ENCODE results near the gene GALNT18.
"Not testable (repeated sequence)": the region's sequence is repeated elsewhere in the genome, so short reads cannot be mapped to it uniquely, and the experiment has no call there.

Gene GALNT18

DNA sequence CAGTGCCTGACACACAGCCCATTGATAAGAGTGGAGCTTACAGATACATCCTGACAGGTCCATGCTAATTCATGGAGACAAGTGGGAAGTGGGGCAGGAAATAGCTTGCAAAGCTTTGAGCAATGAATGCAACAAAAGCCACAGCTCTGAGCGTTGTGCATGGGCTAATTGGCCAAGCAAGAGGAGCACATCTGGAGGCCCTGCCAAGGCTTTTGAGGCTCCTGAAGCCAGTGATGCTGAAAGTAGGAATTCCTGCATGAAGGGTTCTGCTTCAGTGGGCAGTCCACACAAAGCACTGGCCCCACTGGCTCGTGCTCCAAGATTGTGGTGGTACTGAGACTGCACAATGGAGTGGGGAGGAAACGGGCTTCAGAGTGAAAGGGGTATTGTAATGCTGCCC, 164.9 kb downstream of the GALNT18 start:
- no peak overlapping the region for H3K27ac ChIP-seq (ENCODE audit: low read depth, low read length)
- H3K9ac ChIP-seq (ENCODE audit: low read depth, low read length): no peak overlapping the region
- H3K36me3 ChIP-seq (ENCODE audit: control insufficient read depth, insufficient read depth, low read length): no peaks in the 10 kb centered on the region
- H3K27me3 ChIP-seq (ENCODE audit: control insufficient read depth, insufficient read depth, low read length): no peaks in the 10 kb centered on the region
- H3K9me3 ChIP-seq (ENCODE audit: control insufficient read depth, insufficient read depth, low read length): no peaks in the 10 kb centered on the region
- no peaks in the 10 kb centered on the region for H3K4me1 ChIP-seq (ENCODE audit: control insufficient read depth, insufficient read depth, low read length)
- H3K4me3 ChIP-seq (ENCODE audit: low read depth, low read length): no peak overlapping the region

DNA sequence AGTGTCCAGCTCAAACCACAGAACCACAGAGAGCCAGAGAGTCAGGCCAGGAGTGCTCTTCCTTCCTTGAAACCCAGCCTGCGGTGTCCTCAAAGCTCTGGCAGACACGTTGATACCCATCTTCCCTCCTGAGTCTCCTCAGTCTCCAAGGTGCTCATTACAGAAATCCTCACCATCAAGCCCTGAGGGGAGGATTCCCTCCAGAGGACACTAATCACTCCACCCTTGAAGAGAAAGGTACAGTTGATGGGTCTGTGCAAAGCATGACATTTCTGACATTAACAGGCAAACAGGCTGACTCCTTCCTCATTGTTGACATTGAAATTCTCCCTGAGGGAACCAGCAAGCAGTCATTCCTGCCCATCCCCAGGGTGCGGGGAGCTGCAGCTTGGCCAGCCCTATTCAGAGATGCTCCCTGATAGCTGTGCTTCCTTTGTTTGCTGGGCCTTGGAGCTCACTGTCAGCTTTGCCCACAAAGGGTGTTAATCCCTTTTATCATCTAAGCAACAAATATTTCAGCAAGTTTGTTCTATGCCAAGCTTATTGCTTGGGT, 167.1 kb downstream of the GALNT18 start:
- H3K9ac ChIP-seq (ENCODE audit: low read depth, low read length): no peak overlapping the region
- no peaks in the 10 kb centered on the region for H3K9me3 ChIP-seq (ENCODE audit: control insufficient read depth, insufficient read depth, low read length)
- no peaks in the 10 kb centered on the region for H3K4me1 ChIP-seq (ENCODE audit: control insufficient read depth, insufficient read depth, low read length)
- H3K36me3 ChIP-seq (ENCODE audit: control insufficient read depth, insufficient read depth, low read length): no peaks in the 10 kb centered on the region
- no peak overlapping the region for H3K27ac ChIP-seq (ENCODE audit: low read depth, low read length)
- H3K27me3 ChIP-seq (ENCODE audit: control insufficient read depth, insufficient read depth, low read length): no peaks in the 10 kb centered on the region
- no peak overlapping the region for H3K4me3 ChIP-seq (ENCODE audit: low read depth, low read length)

DNA sequence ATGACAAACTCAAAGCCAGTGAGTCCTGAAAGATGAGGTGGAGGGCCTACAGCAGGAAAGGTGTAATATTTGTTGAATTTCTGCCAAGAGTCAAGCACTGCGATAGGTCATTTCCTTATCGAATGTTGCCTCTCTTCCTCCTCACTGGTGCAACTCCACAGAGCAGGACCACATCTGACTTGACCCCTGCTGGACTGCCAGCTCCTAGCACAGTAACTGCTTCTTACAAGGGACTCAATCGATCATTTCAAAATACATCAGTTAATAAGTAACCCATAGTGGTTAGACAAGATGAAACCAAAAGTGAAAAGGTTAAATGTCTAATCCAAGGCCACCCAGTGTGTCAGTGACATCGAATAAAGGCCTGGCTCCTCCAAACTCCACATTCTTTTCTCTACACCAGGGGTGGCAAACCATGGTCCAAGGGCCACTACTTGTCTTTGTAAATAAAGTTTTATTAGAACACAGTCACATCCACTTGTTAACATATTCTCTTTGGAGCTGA, 170.3 kb downstream of the GALNT18 start:
- no peak overlapping the region for H3K27ac ChIP-seq (ENCODE audit: low read depth, low read length)
- H3K9ac ChIP-seq (ENCODE audit: low read depth, low read length): no peak overlapping the region
- no peaks in the 10 kb centered on the region for H3K27me3 ChIP-seq (ENCODE audit: control insufficient read depth, insufficient read depth, low read length)
- H3K36me3 ChIP-seq (ENCODE audit: control insufficient read depth, insufficient read depth, low read length): no peaks in the 10 kb centered on the region
- no peaks in the 10 kb centered on the region for H3K9me3 ChIP-seq (ENCODE audit: control insufficient read depth, insufficient read depth, low read length)
- no peaks in the 10 kb centered on the region for H3K4me1 ChIP-seq (ENCODE audit: control insufficient read depth, insufficient read depth, low read length)
- no peak overlapping the region for H3K4me3 ChIP-seq (ENCODE audit: low read depth, low read length)

DNA sequence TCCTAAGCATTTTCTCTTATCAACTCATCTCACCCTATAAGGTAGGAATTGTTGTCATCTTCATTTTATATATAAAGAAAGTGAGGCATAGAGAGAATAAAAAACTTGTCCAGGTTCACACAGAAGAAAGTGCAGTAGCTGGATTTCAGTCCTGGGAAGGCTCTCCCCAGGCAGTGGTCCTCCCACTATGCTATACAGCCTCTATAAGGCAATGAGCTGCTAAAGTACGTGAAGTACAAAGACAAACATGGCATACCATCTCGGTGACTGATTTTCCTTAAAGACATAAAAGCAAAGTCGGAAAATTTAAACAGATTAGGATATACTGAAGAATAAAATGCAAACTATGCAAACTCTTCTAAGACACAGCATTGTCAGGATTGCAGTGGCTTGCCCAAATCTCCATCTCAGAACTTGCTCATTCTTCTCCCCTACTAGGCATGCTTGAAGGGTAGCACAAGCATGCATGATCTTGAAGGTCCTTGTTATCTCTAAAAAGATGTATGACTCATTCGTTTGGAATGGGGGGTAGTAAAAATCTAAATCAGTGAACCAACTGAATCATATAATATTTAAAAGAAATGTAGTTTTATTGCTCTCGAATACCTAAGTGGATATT, 171.0 kb downstream of the GALNT18 start:
- no peak overlapping the region for H3K27ac ChIP-seq (ENCODE audit: low read depth, low read length)
- H3K4me1 ChIP-seq (ENCODE audit: control insufficient read depth, insufficient read depth, low read length): no peaks in the 10 kb centered on the region
- no peak overlapping the region for H3K4me3 ChIP-seq (ENCODE audit: low read depth, low read length)
- H3K36me3 ChIP-seq (ENCODE audit: control insufficient read depth, insufficient read depth, low read length): no peaks in the 10 kb centered on the region
- H3K9me3 ChIP-seq (ENCODE audit: control insufficient read depth, insufficient read depth, low read length): no peaks in the 10 kb centered on the region
- H3K27me3 ChIP-seq (ENCODE audit: control insufficient read depth, insufficient read depth, low read length): no peaks in the 10 kb centered on the region
- H3K9ac ChIP-seq (ENCODE audit: low read depth, low read length): no peak overlapping the region

DNA sequence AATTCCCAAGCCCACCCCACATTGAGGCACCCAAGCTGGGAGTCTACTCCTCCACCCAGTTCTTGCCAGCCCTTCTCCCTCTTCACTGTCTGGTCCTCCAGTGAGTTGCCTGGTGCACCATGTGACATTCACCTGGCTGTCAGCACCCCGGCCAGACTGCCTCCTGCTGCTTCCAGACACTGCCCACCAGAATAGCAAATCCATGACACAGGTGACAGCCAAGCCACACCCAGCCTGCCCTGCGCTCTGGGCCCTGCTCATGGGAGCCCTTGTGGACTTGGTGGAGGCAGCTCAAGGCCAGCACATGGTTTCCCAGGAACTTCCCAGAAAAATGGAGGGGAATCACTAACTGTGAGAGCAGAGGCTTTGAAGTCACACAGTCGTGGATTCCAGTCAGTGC, 172.5 kb downstream of the GALNT18 start:
- Histone ChIP-seq H3K27me3 (ENCODE audit: control insufficient read depth, insufficient read depth, low read length) (no peaks in the 10 kb centered on the region), H3K36me3 (ENCODE audit: control insufficient read depth, insufficient read depth, low read length) (no peaks in the 10 kb centered on the region), H3K9me3 (ENCODE audit: control insufficient read depth, insufficient read depth, low read length) (no peaks in the 10 kb centered on the region), H3K9ac (ENCODE audit: low read depth, low read length) (no peak overlapping the region), H3K4me1 (ENCODE audit: control insufficient read depth, insufficient read depth, low read length) (no peaks in the 10 kb centered on the region), H3K4me3 (ENCODE audit: low read depth, low read length) (no peak overlapping the region), H3K27ac (ENCODE audit: low read depth, low read length) (no peak overlapping the region)

DNA sequence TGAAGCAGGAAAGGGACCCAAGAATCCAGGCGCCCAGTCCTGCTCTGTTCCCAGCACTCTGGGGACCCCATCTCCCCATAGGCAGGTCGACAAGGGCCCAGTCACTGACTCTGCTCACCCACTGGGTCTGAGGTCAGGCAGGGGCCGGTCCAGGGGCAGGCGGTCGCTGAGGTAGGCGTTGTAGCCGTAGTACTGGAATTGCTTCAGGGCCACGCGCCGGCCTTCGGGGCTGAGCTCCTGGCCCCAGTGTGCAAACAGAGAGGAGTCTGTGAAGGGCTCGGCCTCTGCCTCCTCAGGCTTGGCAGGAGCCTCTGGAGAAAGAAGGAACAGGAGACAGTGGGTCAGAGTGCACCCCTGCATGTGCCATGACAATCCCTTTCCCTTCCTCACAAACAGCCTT, 173.2 kb downstream of the GALNT18 start:
- Histone ChIP-seq H3K4me1 (ENCODE audit: control insufficient read depth, insufficient read depth, low read length) (no peaks in the 10 kb centered on the region), H3K36me3 (ENCODE audit: control insufficient read depth, insufficient read depth, low read length) (no peaks in the 10 kb centered on the region), H3K9me3 (ENCODE audit: control insufficient read depth, insufficient read depth, low read length) (no peaks in the 10 kb centered on the region), H3K9ac (ENCODE audit: low read depth, low read length) (no peak overlapping the region), H3K27me3 (ENCODE audit: control insufficient read depth, insufficient read depth, low read length) (no peaks in the 10 kb centered on the region), H3K27ac (ENCODE audit: low read depth, low read length) (no peak overlapping the region), H3K4me3 (ENCODE audit: low read depth, low read length) (no peak overlapping the region)

DNA sequence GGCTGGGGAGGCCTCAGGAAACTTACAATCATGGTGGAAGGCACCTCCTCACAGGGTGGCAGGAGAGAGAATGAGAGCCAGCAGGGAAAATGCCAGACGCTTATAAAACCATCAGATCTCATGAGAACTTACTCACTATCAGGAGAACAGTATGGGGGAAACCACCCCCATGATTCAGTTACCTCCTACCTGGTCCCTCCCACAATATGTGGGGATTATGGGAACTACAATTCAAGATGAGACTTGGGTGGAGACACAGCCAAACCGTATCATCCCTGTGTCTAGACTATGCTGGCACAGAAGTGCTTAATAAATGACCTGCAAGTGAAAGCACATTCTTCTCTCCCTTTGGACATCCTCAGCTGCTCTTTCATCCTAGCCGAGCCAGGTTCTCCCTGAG, 174.2 kb downstream of the GALNT18 start:
- not testable (repeated sequence) for H3K27ac ChIP-seq (ENCODE audit: low read depth, low read length); H3K4me3 ChIP-seq (ENCODE audit: low read depth, low read length); H3K27me3 ChIP-seq (ENCODE audit: control insufficient read depth, insufficient read depth, low read length); H3K4me1 ChIP-seq (ENCODE audit: control insufficient read depth, insufficient read depth, low read length); H3K9ac ChIP-seq (ENCODE audit: low read depth, low read length); H3K9me3 ChIP-seq (ENCODE audit: control insufficient read depth, insufficient read depth, low read length); H3K36me3 ChIP-seq (ENCODE audit: control insufficient read depth, insufficient read depth, low read length)

DNA sequence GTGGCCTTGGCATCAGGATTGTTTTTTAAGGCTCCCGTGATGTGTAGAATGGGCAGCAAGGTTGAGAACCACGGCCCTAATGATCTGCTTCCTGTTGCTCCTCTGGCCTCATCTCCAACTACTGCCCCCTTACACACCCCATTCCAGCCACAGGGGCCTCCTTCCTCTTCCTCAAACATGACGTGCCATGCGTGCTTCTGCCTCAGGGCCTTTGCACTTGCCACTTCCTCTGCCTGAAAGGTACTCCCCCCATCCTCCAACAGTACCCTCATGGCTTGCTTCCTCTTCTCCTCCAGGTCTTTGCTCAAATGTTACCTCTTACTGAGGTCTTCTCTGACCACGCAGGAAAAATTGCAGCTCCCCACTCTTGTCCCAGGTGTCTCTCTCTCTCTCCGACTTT, 174.8 kb downstream of the GALNT18 start:
- H3K4me3 ChIP-seq (ENCODE audit: low read depth, low read length): no peak overlapping the region
- H3K27me3 ChIP-seq (ENCODE audit: control insufficient read depth, insufficient read depth, low read length): no peaks in the 10 kb centered on the region
- no peaks in the 10 kb centered on the region for H3K9me3 ChIP-seq (ENCODE audit: control insufficient read depth, insufficient read depth, low read length)
- no peak overlapping the region for H3K9ac ChIP-seq (ENCODE audit: low read depth, low read length)
- H3K4me1 ChIP-seq (ENCODE audit: control insufficient read depth, insufficient read depth, low read length): no peaks in the 10 kb centered on the region
- H3K36me3 ChIP-seq (ENCODE audit: control insufficient read depth, insufficient read depth, low read length): no peaks in the 10 kb centered on the region
- no peak overlapping the region for H3K27ac ChIP-seq (ENCODE audit: low read depth, low read length)

DNA sequence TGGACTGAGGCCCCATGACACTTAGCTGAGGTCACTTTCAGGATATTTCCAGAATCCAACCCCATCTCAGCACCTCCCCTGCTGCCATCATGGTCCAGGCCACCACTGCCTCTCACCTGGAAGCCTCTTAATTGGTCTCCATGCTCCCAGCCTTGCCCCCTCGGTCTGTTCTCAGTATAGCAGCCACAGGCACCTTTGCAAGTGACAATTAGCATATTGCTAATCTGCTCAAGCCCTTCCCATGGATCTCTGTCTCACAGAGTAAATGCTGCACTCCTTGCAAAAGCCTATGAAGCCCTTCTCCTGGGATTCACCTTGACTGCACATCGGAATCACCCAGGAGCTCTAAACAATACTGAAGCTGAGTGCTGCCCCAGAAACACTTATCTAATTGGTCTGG, 175.2 kb downstream of the GALNT18 start:
- Histone ChIP-seq H3K36me3 (ENCODE audit: control insufficient read depth, insufficient read depth, low read length) (no peaks in the 10 kb centered on the region), H3K9ac (ENCODE audit: low read depth, low read length) (no peak overlapping the region)

DNA sequence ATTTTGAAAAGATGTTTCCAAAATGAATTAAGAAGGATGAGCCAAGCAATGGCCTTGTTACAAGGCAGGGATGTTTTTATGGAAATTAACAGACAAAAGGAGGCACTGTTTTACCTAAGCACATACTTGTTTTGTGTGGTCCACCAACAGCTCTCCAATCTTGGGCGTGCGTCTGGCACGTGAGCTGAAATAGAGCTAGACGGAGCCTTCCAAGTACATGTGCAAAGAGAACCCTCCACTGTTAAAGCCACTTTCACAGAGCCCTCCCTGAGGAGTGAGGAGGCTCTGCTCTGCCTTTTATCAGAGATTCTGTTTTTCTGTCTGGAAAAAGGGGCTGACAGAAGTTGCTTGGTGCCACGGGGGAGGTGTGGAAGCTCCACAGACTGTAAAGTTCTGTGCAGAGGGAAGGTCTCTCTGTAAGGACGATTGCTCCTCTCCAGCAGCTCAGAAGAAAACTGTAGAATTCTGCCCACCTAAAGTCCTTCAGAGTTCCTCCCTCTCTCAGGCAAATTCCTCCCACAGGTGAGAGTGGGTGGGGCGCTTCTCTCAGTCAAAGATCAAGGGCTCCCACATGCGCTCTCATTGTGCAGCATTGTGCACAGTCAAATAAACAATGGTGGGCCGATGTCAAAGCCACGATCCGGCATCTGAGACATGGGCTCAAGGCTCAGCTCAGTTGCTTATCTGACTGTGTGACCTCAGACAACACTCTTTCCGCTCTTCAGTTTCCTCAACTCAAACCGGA, 176.2 kb downstream of the GALNT18 start:
- H3K4me3 ChIP-seq (ENCODE audit: low read depth, low read length): no peak overlapping the region
- no peaks in the 10 kb centered on the region for H3K9me3 ChIP-seq (ENCODE audit: control insufficient read depth, insufficient read depth, low read length)
- H3K9ac ChIP-seq (ENCODE audit: low read depth, low read length): no peak overlapping the region
- no peak overlapping the region for H3K27ac ChIP-seq (ENCODE audit: low read depth, low read length)
- no peaks in the 10 kb centered on the region for H3K4me1 ChIP-seq (ENCODE audit: control insufficient read depth, insufficient read depth, low read length)
- no peaks in the 10 kb centered on the region for H3K36me3 ChIP-seq (ENCODE audit: control insufficient read depth, insufficient read depth, low read length)
- H3K27me3 ChIP-seq (ENCODE audit: control insufficient read depth, insufficient read depth, low read length): no peaks in the 10 kb centered on the region

More for the DNA sequence above, 175.2 kb downstream of the GALNT18 start:
- H3K27me3 ChIP-seq (ENCODE audit: control insufficient read depth, insufficient read depth, low read length): no peaks in the 10 kb centered on the region
- H3K9me3 ChIP-seq (ENCODE audit: control insufficient read depth, insufficient read depth, low read length): no peaks in the 10 kb centered on the region
- H3K4me1 ChIP-seq (ENCODE audit: control insufficient read depth, insufficient read depth, low read length): no peaks in the 10 kb centered on the region
- H3K4me3 ChIP-seq (ENCODE audit: low read depth, low read length): no peak overlapping the region
- no peak overlapping the region for H3K27ac ChIP-seq (ENCODE audit: low read depth, low read length)

DNA sequence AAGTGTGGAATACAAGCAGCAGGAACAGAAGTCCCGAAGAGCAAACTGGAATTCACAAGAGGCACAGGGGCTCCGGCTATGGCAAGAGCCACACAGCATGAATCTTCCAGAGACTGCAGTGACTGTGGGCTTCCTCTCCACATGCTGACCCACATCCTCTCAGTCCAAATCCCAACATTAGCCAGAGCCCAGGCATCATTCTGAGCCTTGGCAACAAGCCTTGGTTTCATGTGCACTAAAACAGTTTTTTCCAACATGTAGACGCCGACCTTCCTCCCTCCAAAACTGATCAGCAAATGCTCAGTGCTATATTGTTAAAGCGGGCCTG, 177.0 kb downstream of the GALNT18 start:
- Histone ChIP-seq H3K36me3 (ENCODE audit: control insufficient read depth, insufficient read depth, low read length) (no peaks in the 10 kb centered on the region), H3K4me3 (ENCODE audit: low read depth, low read length) (no peak overlapping the region), H3K27me3 (ENCODE audit: control insufficient read depth, insufficient read depth, low read length) (no peaks in the 10 kb centered on the region)

More for the DNA sequence above, 177.0 kb downstream of the GALNT18 start:
- Histone ChIP-seq H3K9me3 (ENCODE audit: control insufficient read depth, insufficient read depth, low read length) (no peaks in the 10 kb centered on the region), H3K4me1 (ENCODE audit: control insufficient read depth, insufficient read depth, low read length) (peaks cover 6% of the 10 kb centered on the region; the same call in 1 of the 2 replicates), H3K9ac (ENCODE audit: low read depth, low read length) (no peak overlapping the region), H3K27ac (ENCODE audit: low read depth, low read length) (no peak overlapping the region)
